Neural crest cell (in vitro differentiated cells): ENCODE results near the gene FBXO9. TPM values are rescaled to one million over a fixed set of nuclear protein-coding genes. Genes with fewer than 3 reads are reported as not detected.
A peak's percentile ranks its signal among the peaks of the same experiment; 100 is the strongest.

ENCODE experiments used
- DNase-seq: peaks from one replicate; pipeline ENCODE4 v3.0.0; 2021; ENCODE audit warnings: low read depth, mixed read lengths, low spot score
- H3K27ac Mint-ChIP-seq: one replicate; pipeline ENCODE4 v1.8.0; 2021; ENCODE audit warnings: mild to moderate bottlenecking, mixed read lengths; ENCODE audit not compliant: unreplicated experiment
- H3K27me3 Mint-ChIP-seq: 2 replicates; pipeline ENCODE4 v1.8.0; 2021; ENCODE audit warnings: low read depth, mild to moderate bottlenecking, mixed read lengths
- H3K36me3 Mint-ChIP-seq: 2 replicates; pipeline ENCODE4 v1.8.0; 2021; ENCODE audit warnings: low read depth, mild to moderate bottlenecking, mixed read lengths
- H3K4me1 Mint-ChIP-seq: 2 replicates; pipeline ENCODE4 v1.8.0; 2021; ENCODE audit warnings: mixed read lengths
- H3K4me3 Mint-ChIP-seq: one replicate; pipeline ENCODE4 v1.8.0; 2021; ENCODE audit warnings: mild to moderate bottlenecking, mixed read lengths
- H3K9me3 Mint-ChIP-seq: 2 replicates; pipeline ENCODE4 v1.8.0; 2021; ENCODE audit warnings: mixed read lengths
- total RNA-seq: library from RNA; stranded (reverse); gene quantifications from 2 replicates; pipeline ENCODE4 v1.2.1, GENCODE V29; 2021
- TF ChIP-seq, protein P1 (sequence below): fragments of 200-600 bp; sonication (generic); conservative IDR thresholded peaks from 2 replicates; pipeline ENCODE4 v1.5.0; 2021; ENCODE audit warnings: antibody characterized with exemption, mild to moderate bottlenecking

Gene FBXO9
- total RNA-seq, 1 donor from 2014 or later = 48.3 TPM

DNA sequence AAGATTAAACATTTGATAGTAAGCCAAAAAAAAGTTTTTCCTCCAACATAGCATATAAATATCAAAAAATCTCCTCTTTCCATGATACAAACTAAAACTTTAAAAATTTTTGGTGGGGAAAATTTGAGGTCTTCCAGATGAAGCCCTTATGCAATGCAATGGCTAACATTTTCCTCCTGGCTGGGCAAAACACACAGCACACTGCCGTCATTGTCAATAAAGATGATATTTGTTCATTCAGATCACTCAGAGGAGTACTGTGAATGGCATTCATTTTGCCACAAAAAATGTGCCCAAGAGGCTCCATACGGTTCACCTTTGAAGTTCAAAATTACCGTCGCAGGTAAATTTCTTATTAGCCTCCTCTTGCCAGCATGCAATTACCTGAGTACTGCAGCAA, 33.9 kb upstream of the FBXO9 start:
- no peaks in the 10 kb centered on the region for H3K27me3 Mint-ChIP-seq
- no peaks in the 10 kb centered on the region for H3K9me3 Mint-ChIP-seq
- H3K27ac Mint-ChIP-seq = no peak overlapping the region
- peaks cover 30% of the 10 kb centered on the region for H3K36me3 Mint-ChIP-seq
- DNase-seq = no peak
- no peak overlapping the region for H3K4me3 Mint-ChIP-seq
- TF ChIP-seq, protein P1, sequence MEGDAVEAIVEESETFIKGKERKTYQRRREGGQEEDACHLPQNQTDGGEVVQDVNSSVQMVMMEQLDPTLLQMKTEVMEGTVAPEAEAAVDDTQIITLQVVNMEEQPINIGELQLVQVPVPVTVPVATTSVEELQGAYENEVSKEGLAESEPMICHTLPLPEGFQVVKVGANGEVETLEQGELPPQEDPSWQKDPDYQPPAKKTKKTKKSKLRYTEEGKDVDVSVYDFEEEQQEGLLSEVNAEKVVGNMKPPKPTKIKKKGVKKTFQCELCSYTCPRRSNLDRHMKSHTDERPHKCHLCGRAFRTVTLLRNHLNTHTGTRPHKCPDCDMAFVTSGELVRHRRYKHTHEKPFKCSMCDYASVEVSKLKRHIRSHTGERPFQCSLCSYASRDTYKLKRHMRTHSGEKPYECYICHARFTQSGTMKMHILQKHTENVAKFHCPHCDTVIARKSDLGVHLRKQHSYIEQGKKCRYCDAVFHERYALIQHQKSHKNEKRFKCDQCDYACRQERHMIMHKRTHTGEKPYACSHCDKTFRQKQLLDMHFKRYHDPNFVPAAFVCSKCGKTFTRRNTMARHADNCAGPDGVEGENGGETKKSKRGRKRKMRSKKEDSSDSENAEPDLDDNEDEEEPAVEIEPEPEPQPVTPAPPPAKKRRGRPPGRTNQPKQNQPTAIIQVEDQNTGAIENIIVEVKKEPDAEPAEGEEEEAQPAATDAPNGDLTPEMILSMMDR = no peak
- peaks cover 19% of the 10 kb centered on the region for H3K4me1 Mint-ChIP-seq

DNA sequence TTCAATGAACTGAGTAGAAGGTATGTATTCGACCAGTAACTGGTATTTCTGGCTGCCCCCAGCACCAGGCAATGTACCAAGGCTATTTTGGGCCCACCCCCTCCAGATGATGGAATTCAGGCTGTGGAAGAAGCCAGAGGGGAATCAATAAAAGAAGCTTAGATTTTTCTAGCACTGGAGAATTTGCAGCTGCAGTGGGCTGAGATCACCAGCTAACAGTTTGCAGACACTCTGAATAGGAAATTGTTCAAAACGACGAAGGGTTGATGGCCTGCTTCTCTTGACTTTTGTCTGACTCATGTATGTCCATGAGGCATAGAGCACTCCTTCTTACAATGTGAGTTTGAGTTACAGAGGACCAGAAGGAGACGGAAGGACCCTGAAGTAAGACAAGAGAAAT, 32.4 kb upstream of the FBXO9 start:
- Mint-ChIP-seq H3K9me3 (no peaks in the 10 kb centered on the region), H3K27me3 (no peaks in the 10 kb centered on the region), H3K27ac (no peak overlapping the region), H3K36me3 (peaks cover 33% of the 10 kb centered on the region), H3K4me1 (peaks cover 20% of the 10 kb centered on the region), H3K4me3 (no peak overlapping the region)
- TF ChIP-seq, protein P1 = no peak
- DNase-seq = no peak

DNA sequence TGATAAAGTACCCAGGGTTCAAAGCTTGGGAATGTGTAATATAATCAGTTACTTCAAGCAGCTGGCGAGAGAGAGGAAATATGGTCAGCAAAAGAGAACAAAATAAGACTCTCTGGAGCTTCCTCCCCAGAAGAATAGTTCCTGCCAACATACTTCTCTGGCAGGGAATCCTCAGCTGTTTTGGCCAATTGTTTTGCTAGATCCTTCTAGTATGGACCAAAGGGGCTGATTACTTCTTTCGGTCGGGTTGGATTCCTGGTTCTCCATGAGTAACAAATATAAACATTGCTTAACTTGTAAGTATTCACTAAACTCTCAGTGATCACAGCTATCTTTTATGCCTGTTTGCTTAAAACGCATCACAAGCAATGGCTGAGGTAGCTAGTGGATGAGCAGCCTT, 31.4 kb upstream of the FBXO9 start:
- peak overlapping the region; percentile 37 for H3K27ac Mint-ChIP-seq

DNA sequence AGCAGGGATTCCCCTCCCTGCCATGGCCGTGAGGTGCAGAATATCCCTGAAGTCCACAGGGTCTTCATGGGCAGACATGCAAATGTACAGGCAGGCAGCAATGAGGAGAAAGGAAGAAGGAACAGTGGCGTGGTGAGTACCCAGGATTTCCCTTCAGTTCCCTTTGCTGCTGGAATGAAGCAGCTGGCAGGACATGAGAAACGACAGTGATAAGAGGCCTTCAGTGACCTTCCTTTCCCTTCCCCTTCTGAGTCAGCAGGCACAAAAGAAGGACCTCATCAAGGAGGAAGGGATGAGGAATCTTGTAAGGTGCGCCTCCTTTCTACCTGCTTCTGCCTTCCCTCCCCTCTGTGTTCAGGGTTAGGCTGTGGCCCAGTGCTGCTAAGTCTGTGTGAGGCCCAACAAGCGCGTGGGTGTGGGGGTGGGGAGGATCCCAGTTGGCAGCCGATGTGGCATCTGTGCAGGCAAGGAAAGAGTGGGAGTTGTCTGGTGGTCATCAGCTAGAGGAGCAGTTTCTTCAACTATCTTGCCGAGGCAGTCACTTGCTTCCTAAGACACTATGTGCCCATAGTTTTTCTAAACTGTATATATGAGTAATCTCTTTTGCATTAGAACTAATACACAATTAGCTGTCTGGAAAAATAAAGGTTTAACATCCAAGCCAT, 29.5 kb upstream of the FBXO9 start:
- no peaks in the 10 kb centered on the region for H3K27me3 Mint-ChIP-seq
- no peak overlapping the region for H3K4me3 Mint-ChIP-seq
- TF ChIP-seq, protein P1 = no peak
- no peak for DNase-seq
- peaks cover 23% of the 10 kb centered on the region for H3K4me1 Mint-ChIP-seq
- H3K9me3 Mint-ChIP-seq = no peaks in the 10 kb centered on the region
- peaks cover 41% of the 10 kb centered on the region for H3K36me3 Mint-ChIP-seq
- no peak overlapping the region for H3K27ac Mint-ChIP-seq

More for the DNA sequence above, 31.4 kb upstream of the FBXO9 start:
- DNase-seq = no peak
- H3K4me3 Mint-ChIP-seq = no peak overlapping the region
- TF ChIP-seq, protein P1 = no peak
- H3K4me1 Mint-ChIP-seq = peaks cover 23% of the 10 kb centered on the region
- H3K27me3 Mint-ChIP-seq = no peaks in the 10 kb centered on the region
- peaks cover 30% of the 10 kb centered on the region for H3K36me3 Mint-ChIP-seq
- H3K9me3 Mint-ChIP-seq = no peaks in the 10 kb centered on the region

DNA sequence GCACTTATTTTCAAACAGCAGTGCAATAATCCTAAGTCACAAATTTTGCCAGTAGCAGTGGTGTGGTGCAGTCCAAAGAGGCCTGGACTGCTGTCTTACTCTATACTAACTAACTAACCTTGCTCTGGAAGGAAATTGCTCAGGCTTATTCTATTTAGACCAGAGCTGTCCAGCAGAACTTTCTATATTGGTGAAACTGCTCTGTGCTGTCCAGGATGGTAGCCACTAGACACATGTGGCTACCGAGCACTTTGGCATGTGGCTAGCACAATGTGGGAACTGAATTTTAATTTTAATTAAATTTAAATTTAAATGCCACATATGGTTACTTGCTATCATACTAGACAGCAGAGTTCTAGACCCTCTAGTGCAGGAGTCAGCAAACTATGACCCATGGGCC, 27.1 kb upstream of the FBXO9 start:
- Mint-ChIP-seq H3K27ac (no peak overlapping the region), H3K9me3 (no peaks in the 10 kb centered on the region), H3K4me1 (peaks cover 26% of the 10 kb centered on the region), H3K36me3 (peaks cover 45% of the 10 kb centered on the region), H3K27me3 (no peaks in the 10 kb centered on the region), H3K4me3 (no peak overlapping the region)
- DNase-seq = no peak
- TF ChIP-seq, protein P1 = no peak
